Measurements from ENCODE around the gene SDHB.

- TF ChIP-seq CTCF (conservative IDR thresholded peaks at IDR 0.05; ENCODE audit: low read depth, low read length) (no peak), EZH2 (IDR thresholded peaks at IDR 0.05; ENCODE audit: low read length, unreplicated experiment) (no peak), EZH2phosphoT487 (IDR thresholded peaks at IDR 0.05; ENCODE audit: borderline replicate concordance, low read length) (no peak)
Measured at GRCh38 chr1:17094664-17095063, 40.8 kb upstream of the SDHB start.
